GM23338 (cell line): ENCODE data around the gene TRMT11. TPM values are rescaled to one million over a fixed set of nuclear protein-coding genes. Genes with fewer than 3 reads are reported as not detected.

Experiments used
- CREB1 ChIP-seq: fragments of 250-450 bp; sonication (Bioruptor Pico); IDR thresholded peaks from 2 replicates; pipeline ENCODE4 v1.5.0; 2020; ENCODE audit warnings: low read depth, mild to moderate bottlenecking, moderate library complexity
- EZH2 ChIP-seq: fragments of 200-600 bp; sonication (generic); IDR thresholded peaks from one replicate; pipeline ENCODE4 v1.8.0; 2017; ENCODE audit warnings: antibody characterized with exemption, mild to moderate bottlenecking, low read depth; ENCODE audit not compliant: unreplicated experiment
- NANOG ChIP-seq: IDR thresholded peaks from 2 replicates; pipeline ENCODE4 v1.6.1; 2016; ENCODE audit warnings: antibody characterized with exemption, borderline replicate concordance
- ZNF114 ChIP-seq: fragments of 250-450 bp; sonication (Bioruptor Pico); IDR thresholded peaks from 2 replicates; pipeline ENCODE4 v1.5.0; 2020; ENCODE audit warnings: mild to moderate bottlenecking, moderate library complexity
- ZNF331 ChIP-seq: fragments of 250-450 bp; sonication (Bioruptor Pico); IDR thresholded peaks from 2 replicates; pipeline ENCODE4 v1.5.0; 2020; ENCODE audit warnings: low read depth, mild to moderate bottlenecking, moderate library complexity
- polyA plus RNA-seq: library from polyadenylated mRNA; unstranded; fragments of >200 nt; fragmentation: Nextera tagmentation; extraction: Ambion mirVana; gene quantifications from 2 replicates; pipeline ENCODE4 v1.2.1, GENCODE V29; 2016
- total RNA-seq: library from RNA; depleted of rRNA; stranded (reverse); fragments of >200 nt; shearing (Covaris generic); gene quantifications from 2 replicates; pipeline ENCODE4 v1.2.3, GENCODE V29; 2014
- TF ChIP-seq, protein P1 (sequence below): fragments of 250-450 bp; sonication (Bioruptor Pico); IDR thresholded peaks from 2 replicates; pipeline ENCODE4 v1.5.0; 2020; ENCODE audit warnings: mild to moderate bottlenecking, moderate library complexity
- TF ChIP-seq, protein P2 (sequence below): IDR thresholded peaks from 2 replicates; pipeline ENCODE4 v1.6.1; 2016; ENCODE audit warnings: antibody characterized with exemption
- TF ChIP-seq, protein P3 (sequence below), 2 experiments: fragments of 200-600 bp in 1 of 2; sonication (generic) in 1 of 2; conservative IDR thresholded peaks; 2 replicates each; pipeline versions ENCODE4 v1.5.1 to v1.6.1; 2016 to 2017; ENCODE audit warnings: antibody characterized with exemption in 2 of 2, low read depth in 2 of 2, mild to moderate bottlenecking in 2 of 2, moderate library complexity in 1 of 2

Gene TRMT11
- total and polyA plus RNA-seq, 2 experiments from 2014 or later, result 49.5 to 50.9 TPM

DNA sequence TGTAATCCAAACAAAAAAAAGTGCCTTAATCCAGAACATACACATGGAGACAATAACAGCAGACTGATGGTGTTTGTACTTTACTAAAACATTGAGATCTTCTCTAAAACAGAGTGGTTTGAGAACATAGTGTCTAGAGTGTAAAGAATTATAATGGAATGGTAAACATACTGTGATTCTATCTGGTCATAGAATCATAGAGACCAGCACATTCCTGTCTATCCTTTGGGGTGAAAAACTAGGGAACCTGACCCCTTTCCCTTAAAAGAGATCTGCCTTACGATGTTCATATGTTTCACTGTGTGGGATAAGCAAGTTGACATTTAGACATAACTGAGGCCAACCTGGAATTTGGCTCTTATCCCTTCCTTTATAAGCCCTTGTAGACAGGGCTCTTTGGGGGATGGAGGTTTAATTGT is 55.7 kb downstream of the TRMT11 start (continued):
- TF ChIP-seq, protein P1, sequence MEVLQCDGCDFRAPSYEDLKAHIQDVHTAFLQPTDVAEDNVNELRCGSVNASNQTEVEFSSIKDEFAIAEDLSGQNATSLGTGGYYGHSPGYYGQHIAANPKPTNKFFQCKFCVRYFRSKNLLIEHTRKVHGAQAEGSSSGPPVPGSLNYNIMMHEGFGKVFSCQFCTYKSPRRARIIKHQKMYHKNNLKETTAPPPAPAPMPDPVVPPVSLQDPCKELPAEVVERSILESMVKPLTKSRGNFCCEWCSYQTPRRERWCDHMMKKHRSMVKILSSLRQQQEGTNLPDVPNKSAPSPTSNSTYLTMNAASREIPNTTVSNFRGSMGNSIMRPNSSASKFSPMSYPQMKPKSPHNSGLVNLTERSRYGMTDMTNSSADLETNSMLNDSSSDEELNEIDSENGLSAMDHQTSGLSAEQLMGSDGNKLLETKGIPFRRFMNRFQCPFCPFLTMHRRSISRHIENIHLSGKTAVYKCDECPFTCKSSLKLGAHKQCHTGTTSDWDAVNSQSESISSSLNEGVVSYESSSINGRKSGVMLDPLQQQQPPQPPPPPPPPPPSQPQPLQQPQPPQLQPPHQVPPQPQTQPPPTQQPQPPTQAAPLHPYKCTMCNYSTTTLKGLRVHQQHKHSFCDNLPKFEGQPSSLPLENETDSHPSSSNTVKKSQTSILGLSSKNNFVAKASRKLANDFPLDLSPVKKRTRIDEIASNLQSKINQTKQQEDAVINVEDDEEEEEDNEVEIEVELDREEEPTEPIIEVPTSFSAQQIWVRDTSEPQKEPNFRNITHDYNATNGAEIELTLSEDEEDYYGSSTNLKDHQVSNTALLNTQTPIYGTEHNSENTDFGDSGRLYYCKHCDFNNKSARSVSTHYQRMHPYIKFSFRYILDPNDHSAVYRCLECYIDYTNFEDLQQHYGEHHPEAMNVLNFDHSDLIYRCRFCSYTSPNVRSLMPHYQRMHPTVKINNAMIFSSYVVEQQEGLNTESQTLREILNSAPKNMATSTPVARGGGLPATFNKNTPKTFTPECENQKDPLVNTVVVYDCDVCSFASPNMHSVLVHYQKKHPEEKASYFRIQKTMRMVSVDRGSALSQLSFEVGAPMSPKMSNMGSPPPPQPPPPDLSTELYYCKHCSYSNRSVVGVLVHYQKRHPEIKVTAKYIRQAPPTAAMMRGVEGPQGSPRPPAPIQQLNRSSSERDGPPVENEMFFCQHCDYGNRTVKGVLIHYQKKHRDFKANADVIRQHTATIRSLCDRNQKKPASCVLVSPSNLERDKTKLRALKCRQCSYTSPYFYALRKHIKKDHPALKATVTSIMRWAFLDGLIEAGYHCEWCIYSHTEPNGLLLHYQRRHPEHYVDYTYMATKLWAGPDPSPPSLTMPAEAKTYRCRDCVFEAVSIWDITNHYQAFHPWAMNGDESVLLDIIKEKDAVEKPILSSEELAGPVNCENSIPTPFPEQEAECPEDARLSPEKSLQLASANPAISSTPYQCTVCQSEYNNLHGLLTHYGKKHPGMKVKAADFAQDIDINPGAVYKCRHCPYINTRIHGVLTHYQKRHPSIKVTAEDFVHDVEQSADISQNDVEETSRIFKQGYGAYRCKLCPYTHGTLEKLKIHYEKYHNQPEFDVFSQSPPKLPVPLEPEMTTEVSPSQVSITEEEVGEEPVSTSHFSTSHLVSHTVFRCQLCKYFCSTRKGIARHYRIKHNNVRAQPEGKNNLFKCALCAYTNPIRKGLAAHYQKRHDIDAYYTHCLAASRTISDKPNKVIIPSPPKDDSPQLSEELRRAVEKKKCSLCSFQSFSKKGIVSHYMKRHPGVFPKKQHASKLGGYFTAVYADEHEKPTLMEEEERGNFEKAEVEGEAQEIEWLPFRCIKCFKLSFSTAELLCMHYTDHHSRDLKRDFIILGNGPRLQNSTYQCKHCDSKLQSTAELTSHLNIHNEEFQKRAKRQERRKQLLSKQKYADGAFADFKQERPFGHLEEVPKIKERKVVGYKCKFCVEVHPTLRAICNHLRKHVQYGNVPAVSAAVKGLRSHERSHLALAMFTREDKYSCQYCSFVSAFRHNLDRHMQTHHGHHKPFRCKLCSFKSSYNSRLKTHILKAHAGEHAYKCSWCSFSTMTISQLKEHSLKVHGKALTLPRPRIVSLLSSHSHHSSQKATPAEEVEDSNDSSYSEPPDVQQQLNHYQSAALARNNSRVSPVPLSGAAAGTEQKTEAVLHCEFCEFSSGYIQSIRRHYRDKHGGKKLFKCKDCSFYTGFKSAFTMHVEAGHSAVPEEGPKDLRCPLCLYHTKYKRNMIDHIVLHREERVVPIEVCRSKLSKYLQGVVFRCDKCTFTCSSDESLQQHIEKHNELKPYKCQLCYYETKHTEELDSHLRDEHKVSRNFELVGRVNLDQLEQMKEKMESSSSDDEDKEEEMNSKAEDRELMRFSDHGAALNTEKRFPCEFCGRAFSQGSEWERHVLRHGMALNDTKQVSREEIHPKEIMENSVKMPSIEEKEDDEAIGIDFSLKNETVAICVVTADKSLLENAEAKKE, result no peak
- TF ChIP-seq, protein P2, sequence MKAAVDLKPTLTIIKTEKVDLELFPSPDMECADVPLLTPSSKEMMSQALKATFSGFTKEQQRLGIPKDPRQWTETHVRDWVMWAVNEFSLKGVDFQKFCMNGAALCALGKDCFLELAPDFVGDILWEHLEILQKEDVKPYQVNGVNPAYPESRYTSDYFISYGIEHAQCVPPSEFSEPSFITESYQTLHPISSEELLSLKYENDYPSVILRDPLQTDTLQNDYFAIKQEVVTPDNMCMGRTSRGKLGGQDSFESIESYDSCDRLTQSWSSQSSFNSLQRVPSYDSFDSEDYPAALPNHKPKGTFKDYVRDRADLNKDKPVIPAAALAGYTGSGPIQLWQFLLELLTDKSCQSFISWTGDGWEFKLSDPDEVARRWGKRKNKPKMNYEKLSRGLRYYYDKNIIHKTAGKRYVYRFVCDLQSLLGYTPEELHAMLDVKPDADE, result no peak
- TF ChIP-seq CREB1 (CRISPR knock-in tag) (no peak), NANOG (no peak), ZNF331 (no peak), ZNF114 (no peak), EZH2 (no peak)
- TF ChIP-seq, protein P3, sequence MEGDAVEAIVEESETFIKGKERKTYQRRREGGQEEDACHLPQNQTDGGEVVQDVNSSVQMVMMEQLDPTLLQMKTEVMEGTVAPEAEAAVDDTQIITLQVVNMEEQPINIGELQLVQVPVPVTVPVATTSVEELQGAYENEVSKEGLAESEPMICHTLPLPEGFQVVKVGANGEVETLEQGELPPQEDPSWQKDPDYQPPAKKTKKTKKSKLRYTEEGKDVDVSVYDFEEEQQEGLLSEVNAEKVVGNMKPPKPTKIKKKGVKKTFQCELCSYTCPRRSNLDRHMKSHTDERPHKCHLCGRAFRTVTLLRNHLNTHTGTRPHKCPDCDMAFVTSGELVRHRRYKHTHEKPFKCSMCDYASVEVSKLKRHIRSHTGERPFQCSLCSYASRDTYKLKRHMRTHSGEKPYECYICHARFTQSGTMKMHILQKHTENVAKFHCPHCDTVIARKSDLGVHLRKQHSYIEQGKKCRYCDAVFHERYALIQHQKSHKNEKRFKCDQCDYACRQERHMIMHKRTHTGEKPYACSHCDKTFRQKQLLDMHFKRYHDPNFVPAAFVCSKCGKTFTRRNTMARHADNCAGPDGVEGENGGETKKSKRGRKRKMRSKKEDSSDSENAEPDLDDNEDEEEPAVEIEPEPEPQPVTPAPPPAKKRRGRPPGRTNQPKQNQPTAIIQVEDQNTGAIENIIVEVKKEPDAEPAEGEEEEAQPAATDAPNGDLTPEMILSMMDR (conservative IDR thresholded peaks at IDR 0.05; ENCODE audit: low read depth in 2 of 2), result no peak
